ENCODE measurements around the gene EMC7.

EMC7 gene

GRCh38 chr15:34038023-34038870, 63.4 kb downstream of the EMC7 start:
- DNase-seq (ENCODE audit: low spot score): peak; percentile 81
